ENCODE measurements around the gene CATSPERD.
A peak's percentile ranks its signal among the peaks of the same experiment; 100 is the strongest.

CATSPERD gene

GRCh38 chr19:5814123-5814851, 93.8 kb downstream of the CATSPERD start:
- in situ Hi-C loops (cut with MboI; ENCODE audit: low sequenced_read_pairs) = no loop called here
- H3K9me3 ChIP-seq = no peaks in the 10 kb centered on the region

GRCh38 chr19:5814852-5815246, 94.4 kb downstream of the CATSPERD start:
- in situ Hi-C loops (cut with MboI; ENCODE audit: low sequenced_read_pairs) = no loop called here

More at GRCh38 chr19:5814123-5814851, 93.8 kb downstream of the CATSPERD start:
- DNase-seq (ENCODE audit: low spot score in 2 of 2) = no peak
- no peak overlapping the region for H3K4me3 ChIP-seq
- no peaks in the 10 kb centered on the region for H3K27me3 ChIP-seq (ENCODE audit: low read depth)
- H3K4me1 ChIP-seq = no peaks in the 10 kb centered on the region
- no peaks in the 10 kb centered on the region for H3K36me3 ChIP-seq (replicated peaks)

GRCh38 chr19:5817218-5817617, 96.8 kb downstream of the CATSPERD start:
- H3K9me3 ChIP-seq = no peaks in the 10 kb centered on the region
- no peaks in the 10 kb centered on the region for H3K4me1 ChIP-seq
- no peaks in the 10 kb centered on the region for H3K36me3 ChIP-seq (replicated peaks)
- in situ Hi-C loops (cut with MboI; ENCODE audit: low sequenced_read_pairs) = no loop called here
- no peak overlapping the region for H3K4me3 ChIP-seq
- no peak for DNase-seq (ENCODE audit: low spot score in 2 of 2)
- H3K27me3 ChIP-seq (ENCODE audit: low read depth) = no peaks in the 10 kb centered on the region

More at GRCh38 chr19:5814852-5815246, 94.4 kb downstream of the CATSPERD start:
- Histone ChIP-seq H3K36me3 (replicated peaks) (no peaks in the 10 kb centered on the region), H3K4me3 (no peak overlapping the region), H3K27me3 (ENCODE audit: low read depth) (no peaks in the 10 kb centered on the region), H3K9me3 (no peaks in the 10 kb centered on the region), H3K4me1 (no peaks in the 10 kb centered on the region)
- no peak for DNase-seq (ENCODE audit: low spot score in 2 of 2)

GRCh38 chr19:5818594-5818993, 98.2 kb downstream of the CATSPERD start:
- Histone ChIP-seq H3K4me3 (no peak overlapping the region), H3K36me3 (replicated peaks) (no peaks in the 10 kb centered on the region), H3K9me3 (no peaks in the 10 kb centered on the region), H3K27me3 (ENCODE audit: low read depth) (no peaks in the 10 kb centered on the region), H3K4me1 (no peaks in the 10 kb centered on the region)
- in situ Hi-C loops (cut with MboI; ENCODE audit: low sequenced_read_pairs) = no loop called here
- no peak for DNase-seq (ENCODE audit: low spot score in 2 of 2)

- H3K36me3 ChIP-seq (replicated peaks) = no peaks in the 10 kb centered on the region
- no peaks in the 10 kb centered on the region for H3K4me1 ChIP-seq
- in situ Hi-C loops (cut with MboI; ENCODE audit: low sequenced_read_pairs) = no loop called here
- no peaks in the 10 kb centered on the region for H3K27me3 ChIP-seq (ENCODE audit: low read depth)
- no peaks in the 10 kb centered on the region for H3K9me3 ChIP-seq
- no peak for DNase-seq (ENCODE audit: low spot score in 2 of 2)
- no peak overlapping the region for H3K4me3 ChIP-seq
Measured at GRCh38 chr19:5820785-5821184, 100.3 kb downstream of the CATSPERD start.

GRCh38 chr19:5821521-5822180, 101.2 kb downstream of the CATSPERD start:
- in situ Hi-C loops (cut with MboI; ENCODE audit: low sequenced_read_pairs) = no loop called here
- Histone ChIP-seq H3K27me3 (ENCODE audit: low read depth) (no peaks in the 10 kb centered on the region), H3K9me3 (no peaks in the 10 kb centered on the region), H3K4me1 (no peaks in the 10 kb centered on the region), H3K4me3 (no peak overlapping the region), H3K36me3 (replicated peaks) (no peaks in the 10 kb centered on the region)
- DNase-seq (ENCODE audit: low spot score in 2 of 2) = no peak

- Histone ChIP-seq H3K36me3 (replicated peaks) (no peaks in the 10 kb centered on the region), H3K9me3 (no peaks in the 10 kb centered on the region), H3K4me3 (no peak overlapping the region), H3K27me3 (ENCODE audit: low read depth) (no peaks in the 10 kb centered on the region), H3K4me1 (no peaks in the 10 kb centered on the region; the same call in 1 of the 2 replicates)
- in situ Hi-C loops (cut with MboI; ENCODE audit: low sequenced_read_pairs) = no loop called here
- DNase-seq (ENCODE audit: low spot score in 2 of 2) = no peak
Measured at GRCh38 chr19:5822181-5822844, 101.9 kb downstream of the CATSPERD start.

GRCh38 chr19:5823579-5824281, 103.3 kb downstream of the CATSPERD start:
- Histone ChIP-seq H3K4me1 (peaks cover 5% of the 10 kb centered on the region), H3K36me3 (replicated peaks) (no peaks in the 10 kb centered on the region), H3K4me3 (no peak overlapping the region), H3K9me3 (no peaks in the 10 kb centered on the region), H3K27me3 (ENCODE audit: low read depth) (no peaks in the 10 kb centered on the region)
- DNase-seq (ENCODE audit: low spot score in 2 of 2) = peak; percentile 47 to 81
- in situ Hi-C loops (cut with MboI; ENCODE audit: low sequenced_read_pairs) = no loop called here

GRCh38 chr19:5824751-5825150, 104.3 kb downstream of the CATSPERD start:
- no peaks in the 10 kb centered on the region for H3K27me3 ChIP-seq (ENCODE audit: low read depth)
- no peaks in the 10 kb centered on the region for H3K36me3 ChIP-seq (replicated peaks)
- no peaks in the 10 kb centered on the region for H3K9me3 ChIP-seq
- H3K4me1 ChIP-seq = peaks cover 5% of the 10 kb centered on the region
- DNase-seq (ENCODE audit: low spot score in 2 of 2) = no peak
- H3K4me3 ChIP-seq = no peak overlapping the region
- in situ Hi-C loops (cut with MboI; ENCODE audit: low sequenced_read_pairs) = no loop called here

- Histone ChIP-seq H3K36me3 (replicated peaks) (no peaks in the 10 kb centered on the region), H3K9me3 (no peaks in the 10 kb centered on the region), H3K4me1 (peaks cover 5% of the 10 kb centered on the region), H3K27me3 (ENCODE audit: low read depth) (no peaks in the 10 kb centered on the region), H3K4me3 (no peak overlapping the region)
- in situ Hi-C loops (cut with MboI; ENCODE audit: low sequenced_read_pairs) = no loop called here
- no peak for DNase-seq (ENCODE audit: low spot score in 2 of 2)
Measured at GRCh38 chr19:5825178-5825577, 104.7 kb downstream of the CATSPERD start.

- Histone ChIP-seq H3K36me3 (replicated peaks) (no peaks in the 10 kb centered on the region), H3K9me3 (no peaks in the 10 kb centered on the region), H3K27me3 (ENCODE audit: low read depth) (no peaks in the 10 kb centered on the region), H3K4me1 (peaks cover 5% of the 10 kb centered on the region), H3K4me3 (no peak overlapping the region)
- DNase-seq (ENCODE audit: low spot score in 2 of 2) = peak; percentile 39 to 90
- in situ Hi-C loops (cut with MboI; ENCODE audit: low sequenced_read_pairs) = no loop called here
Measured at GRCh38 chr19:5826531-5827341, 106.3 kb downstream of the CATSPERD start.

- peaks cover 5% of the 10 kb centered on the region for H3K4me1 ChIP-seq
- in situ Hi-C loops (cut with MboI; ENCODE audit: low sequenced_read_pairs) = no loop called here
- no peaks in the 10 kb centered on the region for H3K9me3 ChIP-seq
- no peak for DNase-seq (ENCODE audit: low spot score in 2 of 2)
- H3K36me3 ChIP-seq (replicated peaks) = no peaks in the 10 kb centered on the region
- H3K4me3 ChIP-seq = peak overlapping the region; percentile 13
- H3K27me3 ChIP-seq (ENCODE audit: low read depth) = no peaks in the 10 kb centered on the region
Measured at GRCh38 chr19:5827342-5827890, 107.0 kb downstream of the CATSPERD start.
